Spleen (tissue), 7 donors: ENCODE results near the gene FHAD1.

Experiments used
- CTCF ChIP-seq, 11 experiments: fragments of 200-600 bp in 7 of 11; fragments of 450-650 bp in 4 of 11; sonication (generic) in 4 of 11; IDR thresholded peaks in 8 of 11; conservative IDR thresholded peaks in 3 of 11; 1 replicate in 7 of 11; 2 replicates in 4 of 11; pipeline versions ENCODE4 v1.4.0 to v1.8.0; 2016 to 2021; ENCODE audit warnings: antibody characterized with exemption in 11 of 11, inconsistent platforms in 4 of 11, mild to moderate bottlenecking in 1 of 11
- POLR2A ChIP-seq, 3 donors: fragments of 450-650 bp; IDR thresholded peaks; one replicate each; pipeline ENCODE4 v1.5.1; 2017; ENCODE audit warnings: antibody characterized with exemption in 3 of 3, mild to moderate bottlenecking in 1 of 3
- donor health status: DM: no; HTN: no; CAD: no; lungs with moderate emphysema.
- donor health status: DM: no; HTN: no; CAD: no.
- donor health status: DM: no; HTN: no; CAD: no.

- no peak for TF ChIP-seq CTCF (IDR thresholded peaks at IDR 0.05 in 8 of 11, conservative IDR thresholded peaks at IDR 0.05 in 3 of 11)
- TF ChIP-seq POLR2A (IDR thresholded peaks at IDR 0.05), result no peak
Measured at GRCh38 chr1:15215116-15215515, 31.9 kb upstream of the FHAD1 start.
